Mesothelial cell of epicardium (in vitro differentiated cells): ENCODE data around the gene GON4L. TPM values are rescaled to one million over a fixed set of nuclear protein-coding genes. Genes with fewer than 3 reads are reported as not detected.
A peak's percentile ranks its signal among the peaks of the same experiment; 100 is the strongest.

Source experiments
- DNase-seq, 2 experiments: peaks; one replicate each; pipeline ENCODE4 v3.0.0; 2021; ENCODE audit warnings: low spot score in 2 of 2; ENCODE audit not compliant: unreplicated experiment in 2 of 2
- H3K27ac Mint-ChIP-seq: 2 replicates; pipeline ENCODE4 v1.8.0; 2021; ENCODE audit warnings: mixed read lengths
- H3K27me3 Mint-ChIP-seq: 2 replicates; pipeline ENCODE4 v1.8.0; 2021; ENCODE audit warnings: low read depth, mixed read lengths
- H3K36me3 Mint-ChIP-seq: 2 replicates; pipeline ENCODE4 v1.8.0; 2021; ENCODE audit warnings: mixed read lengths
- H3K4me1 Mint-ChIP-seq: 2 replicates; pipeline ENCODE4 v1.8.0; 2021; ENCODE audit warnings: mixed read lengths
- H3K4me3 Mint-ChIP-seq: 2 replicates; pipeline ENCODE4 v1.8.0; 2021; ENCODE audit warnings: mild to moderate bottlenecking, moderate library complexity, mixed read lengths
- H3K9me3 Mint-ChIP-seq: 2 replicates; pipeline ENCODE4 v1.8.0; 2021; ENCODE audit warnings: mixed read lengths
- total RNA-seq: library from RNA; stranded (reverse); gene quantifications from 3 replicates; pipeline ENCODE4 v1.2.1, GENCODE V29; 2021
- TF ChIP-seq, protein P1 (sequence below): fragments of 200-600 bp; sonication (generic); IDR thresholded peaks from one replicate; pipeline ENCODE4 v1.5.0; 2021; ENCODE audit warnings: antibody characterized with exemption; ENCODE audit not compliant: unreplicated experiment

GON4L gene, protein sequence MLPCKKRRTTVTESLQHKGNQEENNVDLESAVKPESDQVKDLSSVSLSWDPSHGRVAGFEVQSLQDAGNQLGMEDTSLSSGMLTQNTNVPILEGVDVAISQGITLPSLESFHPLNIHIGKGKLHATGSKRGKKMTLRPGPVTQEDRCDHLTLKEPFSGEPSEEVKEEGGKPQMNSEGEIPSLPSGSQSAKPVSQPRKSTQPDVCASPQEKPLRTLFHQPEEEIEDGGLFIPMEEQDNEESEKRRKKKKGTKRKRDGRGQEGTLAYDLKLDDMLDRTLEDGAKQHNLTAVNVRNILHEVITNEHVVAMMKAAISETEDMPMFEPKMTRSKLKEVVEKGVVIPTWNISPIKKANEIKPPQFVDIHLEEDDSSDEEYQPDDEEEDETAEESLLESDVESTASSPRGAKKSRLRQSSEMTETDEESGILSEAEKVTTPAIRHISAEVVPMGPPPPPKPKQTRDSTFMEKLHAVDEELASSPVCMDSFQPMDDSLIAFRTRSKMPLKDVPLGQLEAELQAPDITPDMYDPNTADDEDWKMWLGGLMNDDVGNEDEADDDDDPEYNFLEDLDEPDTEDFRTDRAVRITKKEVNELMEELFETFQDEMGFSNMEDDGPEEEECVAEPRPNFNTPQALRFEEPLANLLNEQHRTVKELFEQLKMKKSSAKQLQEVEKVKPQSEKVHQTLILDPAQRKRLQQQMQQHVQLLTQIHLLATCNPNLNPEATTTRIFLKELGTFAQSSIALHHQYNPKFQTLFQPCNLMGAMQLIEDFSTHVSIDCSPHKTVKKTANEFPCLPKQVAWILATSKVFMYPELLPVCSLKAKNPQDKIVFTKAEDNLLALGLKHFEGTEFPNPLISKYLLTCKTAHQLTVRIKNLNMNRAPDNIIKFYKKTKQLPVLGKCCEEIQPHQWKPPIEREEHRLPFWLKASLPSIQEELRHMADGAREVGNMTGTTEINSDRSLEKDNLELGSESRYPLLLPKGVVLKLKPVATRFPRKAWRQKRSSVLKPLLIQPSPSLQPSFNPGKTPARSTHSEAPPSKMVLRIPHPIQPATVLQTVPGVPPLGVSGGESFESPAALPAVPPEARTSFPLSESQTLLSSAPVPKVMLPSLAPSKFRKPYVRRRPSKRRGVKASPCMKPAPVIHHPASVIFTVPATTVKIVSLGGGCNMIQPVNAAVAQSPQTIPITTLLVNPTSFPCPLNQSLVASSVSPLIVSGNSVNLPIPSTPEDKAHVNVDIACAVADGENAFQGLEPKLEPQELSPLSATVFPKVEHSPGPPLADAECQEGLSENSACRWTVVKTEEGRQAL (N-terminal part only)
- 62.4 to 70.1 TPM (median 69.8 TPM) in 3 replicates for total RNA-seq

DNA sequence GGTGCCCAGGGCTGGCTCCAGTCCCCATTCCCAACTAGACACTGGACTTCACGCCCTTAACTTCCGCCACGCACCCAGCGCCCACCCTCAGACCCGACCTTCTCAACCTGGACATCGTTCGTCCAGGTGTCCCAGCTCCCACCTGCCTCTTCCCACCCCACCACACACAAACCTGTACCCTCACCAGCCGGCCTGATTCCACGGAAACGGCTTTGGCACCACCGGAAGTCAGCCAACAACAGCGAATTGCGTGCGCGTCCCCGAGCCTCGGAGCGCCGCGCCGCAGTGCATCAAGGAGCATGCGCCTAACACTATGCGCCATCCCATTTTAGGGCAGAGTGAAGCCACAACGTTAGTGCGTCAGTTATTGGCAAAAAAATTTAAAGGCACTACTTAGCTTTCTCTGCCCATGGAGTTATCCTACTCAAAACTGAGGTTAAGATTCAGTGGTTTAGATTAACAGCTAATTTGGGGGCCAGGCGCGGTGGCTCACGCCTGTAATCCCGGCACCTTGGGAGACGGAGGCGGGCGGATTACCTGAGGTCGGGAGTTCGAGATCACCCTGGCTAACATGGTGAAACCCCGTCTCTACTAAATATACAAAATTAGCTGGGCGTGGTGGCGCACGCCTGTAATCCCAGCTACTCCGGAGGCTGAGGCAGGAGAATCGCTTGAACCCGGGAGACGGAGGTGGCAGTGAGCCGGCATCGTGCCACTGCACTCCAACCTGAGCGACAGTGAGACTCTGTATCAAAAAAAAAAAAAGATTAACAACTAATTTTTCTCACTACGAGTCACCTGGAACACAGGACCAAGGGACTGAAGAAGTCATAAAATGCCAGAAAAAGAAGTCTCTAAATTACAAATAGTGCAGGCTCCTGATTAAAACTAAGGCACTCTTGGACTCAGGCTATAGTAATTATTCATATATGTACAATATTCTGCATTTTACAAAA, at the start of gene GON4L:
Gene GON4L (minus strand): TSS at position 240 of the 956 bp plus-strand sequence. CDS start 3,434 bp downstream, outside the sequence.
- peaks cover 17% of the 10 kb centered on the region for H3K36me3 Mint-ChIP-seq
- TF ChIP-seq, protein P1, sequence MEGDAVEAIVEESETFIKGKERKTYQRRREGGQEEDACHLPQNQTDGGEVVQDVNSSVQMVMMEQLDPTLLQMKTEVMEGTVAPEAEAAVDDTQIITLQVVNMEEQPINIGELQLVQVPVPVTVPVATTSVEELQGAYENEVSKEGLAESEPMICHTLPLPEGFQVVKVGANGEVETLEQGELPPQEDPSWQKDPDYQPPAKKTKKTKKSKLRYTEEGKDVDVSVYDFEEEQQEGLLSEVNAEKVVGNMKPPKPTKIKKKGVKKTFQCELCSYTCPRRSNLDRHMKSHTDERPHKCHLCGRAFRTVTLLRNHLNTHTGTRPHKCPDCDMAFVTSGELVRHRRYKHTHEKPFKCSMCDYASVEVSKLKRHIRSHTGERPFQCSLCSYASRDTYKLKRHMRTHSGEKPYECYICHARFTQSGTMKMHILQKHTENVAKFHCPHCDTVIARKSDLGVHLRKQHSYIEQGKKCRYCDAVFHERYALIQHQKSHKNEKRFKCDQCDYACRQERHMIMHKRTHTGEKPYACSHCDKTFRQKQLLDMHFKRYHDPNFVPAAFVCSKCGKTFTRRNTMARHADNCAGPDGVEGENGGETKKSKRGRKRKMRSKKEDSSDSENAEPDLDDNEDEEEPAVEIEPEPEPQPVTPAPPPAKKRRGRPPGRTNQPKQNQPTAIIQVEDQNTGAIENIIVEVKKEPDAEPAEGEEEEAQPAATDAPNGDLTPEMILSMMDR, result no peak
- H3K9me3 Mint-ChIP-seq, result no peaks in the 10 kb centered on the region
- peak; percentile 60 to 86 for DNase-seq
- H3K4me3 Mint-ChIP-seq, result peak within 1 kb of the TSS; percentile 91
- peak within 1 kb of the TSS; percentile 98 for H3K27ac Mint-ChIP-seq
- peaks cover 14% of the 10 kb centered on the region for H3K4me1 Mint-ChIP-seq
- peaks cover 19% of the 10 kb centered on the region for H3K27me3 Mint-ChIP-seq

DNA sequence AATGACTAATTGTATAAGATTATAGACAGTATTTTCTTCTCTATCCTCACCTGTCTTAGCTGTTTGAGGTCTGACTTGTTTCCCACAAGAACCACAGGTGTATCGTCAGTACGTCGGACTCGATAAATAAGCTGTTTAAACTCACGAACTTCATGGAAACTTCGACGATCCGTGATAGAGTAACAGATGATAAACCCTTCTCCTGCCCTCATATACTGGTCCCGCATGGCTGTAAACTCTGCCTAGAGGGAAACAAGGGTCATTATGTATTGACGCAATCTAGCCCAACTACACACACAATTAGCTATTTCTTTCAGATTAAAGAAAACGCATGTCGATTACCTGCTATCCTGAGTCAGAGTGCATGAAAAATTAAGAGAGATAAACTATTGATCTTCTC, 47.2 kb upstream of the GON4L start:
- no peaks in the 10 kb centered on the region for H3K27me3 Mint-ChIP-seq
- H3K4me3 Mint-ChIP-seq, result no peak overlapping the region
- peaks cover 26% of the 10 kb centered on the region for H3K36me3 Mint-ChIP-seq
- no peak for DNase-seq
- no peaks in the 10 kb centered on the region for H3K9me3 Mint-ChIP-seq
- TF ChIP-seq, protein P1, result no peak
- no peak overlapping the region for H3K27ac Mint-ChIP-seq
- no peaks in the 10 kb centered on the region for H3K4me1 Mint-ChIP-seq

DNA sequence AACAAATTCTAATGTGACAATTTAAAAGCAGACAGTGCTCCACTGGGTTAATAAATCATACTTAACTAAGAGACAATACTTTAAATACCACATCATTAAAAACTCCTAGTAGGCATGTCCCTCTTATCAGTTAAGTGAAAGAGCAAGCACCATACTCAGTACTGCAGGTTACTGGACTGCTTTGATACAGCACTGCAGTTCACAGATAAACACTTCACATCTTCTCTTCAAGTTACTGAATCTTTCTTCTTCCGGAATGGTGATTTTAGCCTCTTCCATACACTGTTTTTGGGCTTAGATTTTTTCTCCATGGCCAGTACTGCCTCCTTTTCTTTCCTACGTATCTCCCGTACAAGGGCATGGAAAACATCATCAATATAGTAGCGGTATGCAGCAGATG, 43.1 kb upstream of the GON4L start:
- Mint-ChIP-seq H3K4me1 (peaks cover 3% of the 10 kb centered on the region), H3K36me3 (peaks cover 26% of the 10 kb centered on the region), H3K27ac (no peak overlapping the region), H3K27me3 (no peaks in the 10 kb centered on the region), H3K9me3 (no peaks in the 10 kb centered on the region), H3K4me3 (no peak overlapping the region)
- TF ChIP-seq, protein P1, result no peak
- no peak for DNase-seq

DNA sequence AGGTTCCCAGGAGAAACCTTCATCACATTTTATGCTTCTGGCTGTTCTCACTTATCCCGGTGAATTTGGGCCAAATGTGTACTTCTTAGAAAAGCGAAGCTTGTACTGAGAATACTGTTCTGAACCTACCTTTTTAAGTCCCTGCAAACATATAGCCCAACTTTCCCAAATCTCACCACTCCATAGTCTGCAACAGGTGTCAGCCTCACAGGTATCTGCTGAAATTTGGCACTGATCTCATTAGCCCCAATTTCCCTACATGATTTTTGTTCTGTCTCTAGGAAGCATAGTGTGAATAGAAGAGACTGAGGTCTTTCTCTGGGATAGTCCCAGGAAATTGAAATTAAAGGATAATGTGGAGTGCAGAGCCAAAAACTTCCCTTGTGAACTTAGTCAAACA, 42.7 kb upstream of the GON4L start:
- DNase-seq, result no peak
- Mint-ChIP-seq H3K27ac (no peak overlapping the region), H3K4me3 (no peak overlapping the region), H3K36me3 (peaks cover 25% of the 10 kb centered on the region), H3K4me1 (peaks cover 3% of the 10 kb centered on the region), H3K9me3 (no peaks in the 10 kb centered on the region), H3K27me3 (no peaks in the 10 kb centered on the region)
- TF ChIP-seq, protein P1, result no peak
